Stimulated activated memory B cell treated with anti-CD40 and anti-IgM and Interleukin-4, amounts not matched to agents 10 μg/mL and 1 μg/mL and 100 μg/mL, for 72 hours (primary cell): Measurements from ENCODE around the gene TBR1.

Experiments
- ATAC-seq: fragments of 150-1000 bp; cut with Tn5 transposase; 2 replicates; pipeline ENCODE4 v1.10.0; 2021
- H3K27ac Mint-ChIP-seq: one replicate; pipeline ENCODE4 v1.8.0; 2022; ENCODE audit warnings: mild to moderate bottlenecking, mixed read lengths
- H3K27me3 Mint-ChIP-seq: one replicate; pipeline ENCODE4 v1.8.0; 2022; ENCODE audit warnings: mixed read lengths
- H3K36me3 Mint-ChIP-seq: one replicate; pipeline ENCODE4 v1.8.0; 2022; ENCODE audit warnings: mixed read lengths
- H3K4me1 Mint-ChIP-seq: one replicate; pipeline ENCODE4 v1.8.0; 2022; ENCODE audit warnings: mixed read lengths
- H3K4me3 Mint-ChIP-seq: one replicate; pipeline ENCODE4 v1.8.0; 2022; ENCODE audit warnings: mild to moderate bottlenecking, moderate library complexity, mixed read lengths
- H3K9me3 Mint-ChIP-seq: one replicate; pipeline ENCODE4 v1.8.0; 2022; ENCODE audit warnings: mixed read lengths

TBR1 gene

DNA sequence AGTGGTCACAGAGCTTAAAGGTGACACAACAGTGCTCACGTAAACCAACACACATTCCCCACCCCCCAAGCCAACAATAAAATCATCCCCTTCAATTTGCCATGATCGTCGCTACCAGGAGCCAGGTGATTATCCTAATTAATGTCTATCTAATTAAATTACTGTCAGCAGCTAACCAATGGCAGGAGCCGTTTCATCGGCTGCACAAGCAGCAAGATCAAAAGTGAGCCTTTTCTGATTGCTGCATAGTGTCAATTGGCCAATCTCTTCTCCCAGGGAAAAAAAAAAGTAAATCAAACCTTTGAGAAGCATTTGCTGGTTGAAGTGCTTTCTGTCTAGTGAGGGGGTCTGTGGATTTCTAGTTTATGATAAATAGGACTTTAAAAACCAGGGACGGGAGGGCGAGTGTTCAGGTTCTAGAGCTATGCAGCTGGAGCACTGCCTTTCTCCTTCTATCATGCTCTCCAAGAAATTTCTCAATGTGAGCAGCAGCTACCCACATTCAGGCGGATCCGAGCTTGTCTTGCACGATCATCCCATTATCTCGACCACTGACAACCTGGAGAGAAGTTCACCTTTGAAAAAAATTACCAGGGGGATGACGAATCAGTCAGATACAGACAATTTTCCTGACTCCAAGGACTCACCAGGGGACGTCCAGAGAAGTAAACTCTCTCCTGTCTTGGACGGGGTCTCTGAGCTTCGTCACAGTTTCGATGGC lies at the start of gene TBR1:
TSS of gene TBR1 (plus strand) at position 311 of the 721 bp plus-strand sequence. CDS start at position 425, 114 bp downstream.
- Mint-ChIP-seq H3K4me3 (peak within 1 kb of the TSS; percentile 71), H3K27ac (no peak within 1 kb of the TSS), H3K4me1 (peaks cover 57% of the 10 kb centered on the region), H3K36me3 (peaks cover 3% of the 10 kb centered on the region), H3K9me3 (no peaks in the 10 kb centered on the region), H3K27me3 (peaks cover 75% of the 10 kb centered on the region)
- ATAC-seq: no peak

DNA sequence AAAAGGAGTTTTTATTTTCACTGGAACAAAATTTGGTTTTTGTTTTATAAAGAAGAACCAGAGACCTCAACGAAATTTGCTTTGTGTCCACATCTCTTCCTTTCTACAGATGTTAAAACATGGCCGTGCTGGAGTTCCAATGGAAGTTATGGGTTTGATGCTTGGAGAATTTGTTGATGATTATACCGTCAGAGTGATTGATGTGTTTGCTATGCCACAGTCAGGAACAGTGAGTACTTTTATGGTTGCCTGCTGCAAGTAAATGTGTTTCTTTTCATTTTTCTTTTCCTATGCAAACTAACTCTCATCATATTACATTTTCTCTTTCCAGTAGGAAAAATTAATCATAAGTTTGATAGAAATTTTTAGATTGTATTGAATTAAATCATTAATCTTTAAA lies 48.4 kb upstream of the TBR1 start:
- no peak overlapping the region for H3K27ac Mint-ChIP-seq
- ATAC-seq: no peak
- H3K4me1 Mint-ChIP-seq: no peaks in the 10 kb centered on the region
- peaks cover 54% of the 10 kb centered on the region for H3K36me3 Mint-ChIP-seq
- H3K27me3 Mint-ChIP-seq: no peaks in the 10 kb centered on the region
- H3K4me3 Mint-ChIP-seq: no peak overlapping the region
- H3K9me3 Mint-ChIP-seq: no peaks in the 10 kb centered on the region

DNA sequence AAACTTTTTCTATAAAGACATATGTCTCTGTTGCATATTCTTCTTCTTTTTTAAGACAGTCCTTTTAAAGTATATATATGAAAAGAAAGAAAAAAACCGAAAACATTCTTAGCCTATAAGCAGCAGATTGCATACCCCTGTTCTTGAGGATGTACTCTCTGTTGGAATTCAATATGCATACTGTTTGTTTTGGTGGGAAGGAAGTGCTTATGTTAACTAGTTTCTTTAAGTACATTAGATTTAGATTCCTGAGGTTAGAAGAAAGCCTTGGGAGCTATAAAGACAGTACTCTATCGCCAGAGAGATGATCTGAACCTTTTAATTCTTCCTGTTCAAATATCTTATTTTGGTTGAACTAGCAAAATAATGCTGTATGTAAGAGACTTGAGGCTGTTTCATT lies 46.8 kb upstream of the TBR1 start:
- no peaks in the 10 kb centered on the region for H3K9me3 Mint-ChIP-seq
- peaks cover 38% of the 10 kb centered on the region for H3K36me3 Mint-ChIP-seq
- no peak overlapping the region for H3K4me3 Mint-ChIP-seq
- no peak overlapping the region for H3K27ac Mint-ChIP-seq
- H3K4me1 Mint-ChIP-seq: no peaks in the 10 kb centered on the region
- no peaks in the 10 kb centered on the region for H3K27me3 Mint-ChIP-seq
- no peak for ATAC-seq

DNA sequence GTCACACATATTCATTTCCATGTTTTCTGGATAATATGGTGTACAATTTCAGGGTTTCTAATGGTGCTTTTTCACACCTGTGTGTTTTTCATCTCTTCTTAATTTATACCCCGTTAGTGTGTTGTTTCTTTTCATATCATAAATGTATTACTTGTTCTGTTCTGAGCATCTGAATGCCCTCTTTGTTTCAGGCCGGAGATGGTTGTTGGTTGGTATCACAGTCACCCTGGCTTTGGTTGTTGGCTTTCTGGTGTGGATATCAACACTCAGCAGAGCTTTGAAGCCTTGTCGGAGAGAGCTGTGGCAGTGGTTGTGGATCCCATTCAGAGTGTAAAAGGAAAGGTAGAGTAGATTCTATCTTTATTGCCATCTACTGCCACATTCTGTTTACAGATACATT lies 45.1 kb upstream of the TBR1 start:
- Mint-ChIP-seq H3K9me3 (no peaks in the 10 kb centered on the region), H3K27ac (no peak overlapping the region), H3K27me3 (no peaks in the 10 kb centered on the region), H3K4me3 (no peak overlapping the region), H3K4me1 (no peaks in the 10 kb centered on the region), H3K36me3 (peaks cover 36% of the 10 kb centered on the region)
- no peak for ATAC-seq

DNA sequence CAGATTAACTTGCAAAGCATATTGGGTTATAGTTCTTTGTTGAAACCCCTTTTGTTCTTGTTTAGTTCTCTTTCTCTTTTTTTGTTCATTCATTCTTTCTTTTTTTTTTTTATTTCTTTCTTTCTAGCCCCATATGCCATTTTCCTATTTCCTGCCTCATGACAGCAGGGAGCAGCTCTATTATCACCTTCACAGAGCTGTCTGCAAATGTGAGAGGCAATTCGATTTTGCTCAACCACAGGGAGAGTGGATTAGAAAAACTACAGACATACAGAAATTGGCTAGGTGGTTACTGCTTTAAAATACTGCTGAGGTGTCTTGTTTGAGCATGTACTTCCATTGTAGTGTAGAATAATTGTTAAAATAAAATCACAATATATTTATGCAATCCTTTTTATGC lies 44.2 kb upstream of the TBR1 start:
- Mint-ChIP-seq H3K4me1 (no peaks in the 10 kb centered on the region), H3K4me3 (no peak overlapping the region), H3K27me3 (no peaks in the 10 kb centered on the region), H3K36me3 (peaks cover 36% of the 10 kb centered on the region), H3K9me3 (no peaks in the 10 kb centered on the region), H3K27ac (no peak overlapping the region)
- ATAC-seq: no peak

DNA sequence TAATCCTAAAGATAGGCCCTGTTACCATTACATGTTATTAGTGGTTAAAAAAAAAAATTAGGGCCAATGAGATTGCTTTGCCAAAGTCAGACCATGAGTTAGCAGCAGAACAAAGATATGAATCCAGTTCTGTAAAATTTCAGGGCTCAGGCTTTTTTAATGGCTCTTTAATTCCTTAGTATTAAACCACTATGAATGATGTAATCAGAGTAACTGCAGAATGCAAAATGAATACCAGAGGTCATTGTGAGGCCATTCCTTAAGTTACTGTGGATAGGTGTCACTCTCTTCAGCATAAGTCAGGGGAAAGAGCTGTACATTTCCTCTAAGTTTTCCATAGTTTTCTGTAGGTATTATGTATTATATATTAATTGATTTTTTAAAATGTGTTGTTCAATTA lies 42.2 kb upstream of the TBR1 start:
- H3K4me1 Mint-ChIP-seq: no peaks in the 10 kb centered on the region
- ATAC-seq: no peak
- H3K9me3 Mint-ChIP-seq: no peaks in the 10 kb centered on the region
- no peak overlapping the region for H3K4me3 Mint-ChIP-seq
- peaks cover 32% of the 10 kb centered on the region for H3K36me3 Mint-ChIP-seq
- no peak overlapping the region for H3K27ac Mint-ChIP-seq
- no peaks in the 10 kb centered on the region for H3K27me3 Mint-ChIP-seq

DNA sequence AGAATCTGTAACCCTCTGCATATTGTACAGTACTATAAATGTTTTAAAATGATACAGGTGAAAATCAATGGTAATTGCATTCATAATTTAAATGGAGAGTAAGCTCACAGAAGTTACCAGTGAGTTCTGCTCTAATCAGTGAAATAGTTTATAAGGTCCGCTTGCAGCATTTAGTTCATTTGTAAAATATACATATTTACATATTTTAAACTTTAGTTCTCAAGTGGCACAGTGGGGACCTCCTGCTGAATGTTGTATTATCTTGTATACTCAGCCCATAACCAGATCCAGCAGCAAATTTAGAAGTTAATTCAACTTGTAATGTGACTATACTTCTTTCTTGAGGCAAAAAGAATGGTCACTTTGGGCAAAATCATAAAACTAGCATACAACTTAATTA lies 41.7 kb upstream of the TBR1 start:
- Mint-ChIP-seq H3K27me3 (no peaks in the 10 kb centered on the region), H3K27ac (no peak overlapping the region), H3K9me3 (no peaks in the 10 kb centered on the region), H3K4me3 (no peak overlapping the region), H3K36me3 (peaks cover 35% of the 10 kb centered on the region), H3K4me1 (no peaks in the 10 kb centered on the region)
- ATAC-seq: no peak

DNA sequence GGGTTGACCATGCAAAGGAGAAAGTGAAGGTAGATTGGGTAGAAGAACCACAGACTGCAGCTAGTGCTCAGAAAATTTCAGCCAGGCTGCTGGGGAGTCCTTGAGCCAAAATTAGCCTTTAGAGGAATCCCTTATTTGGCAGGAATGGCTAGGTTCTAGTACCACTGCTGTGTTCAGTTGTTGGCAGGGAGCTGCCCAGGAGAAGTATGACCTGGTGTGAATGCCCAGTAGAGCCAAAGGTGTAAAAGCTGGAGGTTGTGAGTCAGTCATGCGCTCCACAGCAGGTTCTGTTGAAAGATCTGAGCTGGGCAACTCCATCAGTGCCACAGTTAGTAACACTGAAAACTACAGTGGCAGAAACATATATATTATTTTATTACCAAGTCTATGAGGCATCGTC lies 36.4 kb upstream of the TBR1 start:
- H3K27me3 Mint-ChIP-seq: no peaks in the 10 kb centered on the region
- ATAC-seq: no peak
- no peak overlapping the region for H3K4me3 Mint-ChIP-seq
- H3K27ac Mint-ChIP-seq: no peak overlapping the region
- H3K9me3 Mint-ChIP-seq: no peaks in the 10 kb centered on the region
- peaks cover 18% of the 10 kb centered on the region for H3K36me3 Mint-ChIP-seq
- H3K4me1 Mint-ChIP-seq: no peaks in the 10 kb centered on the region

DNA sequence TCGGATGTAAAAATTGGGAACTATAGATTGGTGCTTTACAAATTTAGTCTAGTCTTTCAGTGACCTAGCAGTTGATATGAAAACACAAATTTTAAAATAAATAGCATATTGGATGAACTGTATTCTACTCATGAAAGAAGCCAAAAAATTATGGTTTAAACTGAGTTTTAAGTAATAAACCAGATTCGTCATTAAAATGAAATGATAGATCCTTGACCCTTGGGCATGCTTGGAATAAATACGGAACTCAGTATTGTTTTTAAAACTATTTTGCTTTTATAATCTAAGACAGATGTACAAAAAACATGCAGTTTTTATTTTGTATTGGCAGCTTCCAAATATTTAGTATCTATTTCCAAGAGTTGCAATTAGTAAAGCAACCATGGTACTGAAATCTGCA lies 34.6 kb upstream of the TBR1 start:
- Mint-ChIP-seq H3K9me3 (no peaks in the 10 kb centered on the region), H3K4me3 (no peak overlapping the region), H3K27me3 (no peaks in the 10 kb centered on the region), H3K4me1 (no peaks in the 10 kb centered on the region), H3K27ac (no peak overlapping the region), H3K36me3 (peaks cover 12% of the 10 kb centered on the region)
- no peak for ATAC-seq

DNA sequence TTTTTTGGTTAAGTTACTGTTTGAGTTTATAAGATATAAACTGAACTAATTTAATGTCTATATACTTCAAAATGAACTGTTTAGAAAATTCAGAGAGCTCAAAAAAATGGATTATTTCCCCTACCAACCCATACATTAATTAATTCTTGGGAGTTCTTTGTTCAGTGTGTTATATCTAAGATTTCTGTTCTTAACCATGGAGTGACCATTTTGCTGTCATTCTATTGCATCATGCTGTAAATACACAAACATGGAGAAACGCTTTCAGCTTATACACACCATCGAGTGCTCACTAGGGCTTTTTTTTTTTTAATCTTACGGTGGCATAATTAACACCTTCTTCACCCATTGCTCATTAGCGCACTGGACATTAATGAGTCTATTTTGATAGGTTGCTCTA lies 33.4 kb upstream of the TBR1 start:
- peaks cover 10% of the 10 kb centered on the region for H3K36me3 Mint-ChIP-seq
- H3K4me1 Mint-ChIP-seq: no peaks in the 10 kb centered on the region
- no peak for ATAC-seq

DNA sequence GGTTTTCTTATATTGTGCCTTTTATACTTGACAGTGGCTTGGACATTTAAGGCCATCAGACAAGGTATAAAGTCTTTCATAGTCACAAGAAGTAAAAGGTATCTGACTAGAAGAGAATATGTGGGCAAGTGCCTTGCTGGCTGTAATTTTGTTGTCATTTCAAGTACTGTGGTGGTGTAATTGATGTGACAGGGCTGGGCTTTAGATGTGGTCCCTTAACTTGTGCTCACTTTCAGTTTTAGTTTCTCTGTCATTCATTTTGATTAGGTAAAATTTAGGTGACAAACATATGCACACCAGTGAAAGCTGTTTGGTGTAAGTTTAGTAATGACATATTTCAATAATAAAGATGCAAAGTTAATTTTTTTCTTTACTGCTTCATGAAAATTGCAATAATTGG lies 31.2 kb upstream of the TBR1 start:
- Mint-ChIP-seq H3K4me1 (no peaks in the 10 kb centered on the region), H3K27ac (no peak overlapping the region), H3K4me3 (no peak overlapping the region), H3K9me3 (no peaks in the 10 kb centered on the region), H3K36me3 (no peaks in the 10 kb centered on the region), H3K27me3 (no peaks in the 10 kb centered on the region)
- ATAC-seq: no peak

More for the DNA sequence above, 33.4 kb upstream of the TBR1 start:
- H3K27me3 Mint-ChIP-seq: no peaks in the 10 kb centered on the region
- no peak overlapping the region for H3K27ac Mint-ChIP-seq
- no peaks in the 10 kb centered on the region for H3K9me3 Mint-ChIP-seq
- no peak overlapping the region for H3K4me3 Mint-ChIP-seq

DNA sequence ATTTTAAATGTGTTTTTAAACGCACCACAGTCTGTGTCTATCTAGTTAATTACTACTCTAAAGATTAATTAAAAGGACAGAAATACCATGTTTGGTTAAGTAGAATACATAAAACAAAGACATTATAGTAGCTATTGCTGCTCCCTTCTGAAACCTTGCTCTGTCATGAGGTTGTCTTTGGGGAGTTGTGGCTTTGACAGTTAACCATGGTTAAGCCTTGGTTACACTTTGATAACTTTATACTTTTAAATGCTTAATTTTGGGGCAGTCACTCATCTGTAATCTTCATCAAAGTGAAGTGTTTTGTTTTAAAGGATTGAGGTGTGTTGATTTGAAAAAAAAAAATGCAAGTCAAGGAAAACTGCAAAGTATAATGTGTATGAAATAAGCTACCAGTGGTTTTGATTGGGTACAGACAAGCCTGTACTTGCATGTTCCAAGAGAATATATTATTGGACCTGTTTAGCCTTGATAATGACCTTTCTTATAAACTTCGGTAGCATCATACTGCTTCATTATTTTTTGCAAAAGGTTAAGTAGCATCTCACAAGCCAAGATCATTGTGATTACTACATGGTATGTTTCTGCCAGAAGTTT lies 29.8 kb upstream of the TBR1 start:
- no peak overlapping the region for H3K27ac Mint-ChIP-seq
- no peaks in the 10 kb centered on the region for H3K9me3 Mint-ChIP-seq
- H3K4me1 Mint-ChIP-seq: no peaks in the 10 kb centered on the region
- H3K4me3 Mint-ChIP-seq: no peak overlapping the region
- ATAC-seq: no peak
- peaks cover 9% of the 10 kb centered on the region for H3K36me3 Mint-ChIP-seq
- no peaks in the 10 kb centered on the region for H3K27me3 Mint-ChIP-seq

DNA sequence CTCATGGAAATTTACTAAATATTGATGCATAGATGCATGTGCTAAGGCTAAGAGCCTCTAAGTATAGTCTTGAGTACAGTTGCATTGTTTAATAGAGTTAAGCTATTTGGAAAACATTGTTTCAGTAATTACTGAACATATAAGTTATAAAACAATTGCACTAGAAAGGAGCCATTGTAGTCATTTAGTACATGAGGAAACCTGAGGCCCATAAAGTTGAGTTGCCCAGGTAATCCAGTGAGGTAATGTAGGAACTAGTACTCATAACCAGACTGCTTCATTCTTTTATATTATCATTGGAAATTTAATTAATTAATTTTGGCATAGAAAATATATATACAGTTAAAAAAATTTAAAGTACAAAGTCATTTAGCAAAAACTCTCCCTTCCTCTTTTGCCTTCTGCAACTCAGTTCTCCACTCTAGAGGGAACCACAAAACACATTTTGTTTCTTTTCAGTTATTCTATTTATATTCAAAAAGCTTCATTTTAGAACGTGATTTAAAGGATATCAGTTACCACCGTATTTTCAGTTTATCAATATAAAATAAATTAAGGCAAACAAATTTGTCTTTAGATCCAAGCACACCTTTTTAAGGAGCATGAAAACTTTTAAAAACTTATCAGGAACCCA lies 27.8 kb upstream of the TBR1 start:
- Mint-ChIP-seq H3K9me3 (no peaks in the 10 kb centered on the region), H3K27ac (no peak overlapping the region), H3K4me3 (no peak overlapping the region), H3K4me1 (no peaks in the 10 kb centered on the region), H3K36me3 (peaks cover 28% of the 10 kb centered on the region), H3K27me3 (no peaks in the 10 kb centered on the region)
- no peak for ATAC-seq

DNA sequence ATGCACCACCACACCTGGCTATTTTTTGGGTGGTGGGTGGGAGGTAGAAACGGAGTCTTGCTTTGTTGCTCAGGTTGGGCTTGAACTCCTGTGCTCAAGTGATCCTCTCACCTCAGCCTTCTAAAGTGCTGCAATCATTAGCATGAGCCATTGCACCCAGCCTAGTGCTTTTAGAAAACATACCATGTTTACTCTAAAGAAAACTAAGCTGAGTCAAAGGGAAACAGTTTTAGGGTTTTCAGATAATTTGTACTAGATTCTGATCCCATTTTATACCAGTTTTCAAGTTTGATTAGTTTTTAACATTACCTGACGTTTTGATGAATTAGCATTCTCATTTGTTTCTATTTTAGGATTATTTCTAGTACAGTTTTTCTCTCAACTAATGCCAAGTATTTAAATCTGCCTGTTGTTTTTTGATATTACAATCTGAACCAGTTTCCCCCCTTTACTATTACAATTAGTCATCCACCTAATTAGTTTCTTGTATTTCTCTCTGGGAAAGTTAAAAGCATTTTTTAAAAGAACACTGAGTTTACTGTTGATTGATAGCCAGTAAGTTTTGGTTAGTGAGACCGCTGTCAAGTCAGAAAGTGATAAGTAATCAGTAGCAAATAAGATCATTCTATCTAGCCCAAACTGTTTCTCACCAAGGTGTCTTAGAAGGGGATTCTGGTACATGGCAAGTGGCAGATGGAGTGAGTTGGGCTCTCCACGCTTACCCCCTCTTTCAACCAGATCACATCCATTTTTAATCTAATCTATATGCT lies 24.2 kb upstream of the TBR1 start:
- H3K36me3 Mint-ChIP-seq: peaks cover 52% of the 10 kb centered on the region
- H3K27ac Mint-ChIP-seq: no peak overlapping the region
- H3K27me3 Mint-ChIP-seq: no peaks in the 10 kb centered on the region
- no peaks in the 10 kb centered on the region for H3K9me3 Mint-ChIP-seq
- no peak overlapping the region for H3K4me3 Mint-ChIP-seq
- ATAC-seq: no peak
- no peaks in the 10 kb centered on the region for H3K4me1 Mint-ChIP-seq

DNA sequence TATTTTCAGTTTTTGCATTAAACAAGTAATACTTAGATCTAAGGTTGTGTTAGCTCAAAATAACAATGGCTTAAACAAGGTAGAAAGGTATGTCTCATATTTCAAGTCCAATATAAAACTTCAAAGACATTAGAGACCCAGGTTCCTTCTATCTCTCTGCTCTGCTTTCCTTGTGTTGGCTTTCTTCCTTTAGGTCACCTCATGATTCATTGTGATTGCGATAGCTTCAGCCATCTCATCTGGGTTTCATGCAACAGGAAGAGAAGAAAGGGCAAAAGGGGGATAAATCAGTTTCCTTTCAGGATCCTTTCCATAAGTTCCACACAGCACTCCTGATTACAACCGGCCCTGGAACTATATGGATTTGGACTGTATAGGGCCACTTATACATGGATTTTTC lies 16.0 kb upstream of the TBR1 start:
- Mint-ChIP-seq H3K27ac (no peak overlapping the region), H3K9me3 (peaks cover 3% of the 10 kb centered on the region), H3K27me3 (no peaks in the 10 kb centered on the region), H3K4me1 (no peaks in the 10 kb centered on the region), H3K36me3 (peaks cover 34% of the 10 kb centered on the region), H3K4me3 (no peak overlapping the region)
- ATAC-seq: no peak
